GM23338 (cell line): Measurements from ENCODE around the gene TNRC18. TPM values are rescaled to one million over a fixed set of nuclear protein-coding genes. Genes with fewer than 3 reads are reported as not detected.

Experiments
- ATAC-seq: fragments of 200-7000 bp; cut with Tn5 transposase; 3 replicates; pipeline ENCODE4 v1.9.1; 2020
- DNase-seq: peaks from one replicate; pipeline ENCODE4 v3.0.0-alpha.2; 2015; ENCODE audit warnings: low spot score
- H2AFZ ChIP-seq: fragments of 200-600 bp; sonication (generic); 2 replicates; pipeline ENCODE4 v1.8.0; 2016; ENCODE audit warnings: antibody characterized with exemption, mild to moderate bottlenecking, moderate library complexity
- H3F3A ChIP-seq: fragments of 200-600 bp; sonication (generic); replicated peaks from 2 replicates; pipeline ENCODE4 v1.8.0; 2017; ENCODE audit warnings: antibody characterized with exemption, mixed run types, low read depth
- H3K27ac ChIP-seq: fragments of 200-600 bp; sonication (generic); 2 replicates; pipeline ENCODE4 v1.6.1; 2016; ENCODE audit warnings: low read depth
- H3K27me3 ChIP-seq: fragments of 200-600 bp; sonication (generic); 2 replicates; pipeline ENCODE4 v1.8.0; 2016; ENCODE audit warnings: mild to moderate bottlenecking, mixed run types, moderate library complexity; ENCODE audit not compliant: insufficient read depth
- H3K36me3 ChIP-seq: fragments of 200-600 bp; sonication (generic); 2 replicates; pipeline ENCODE4 v1.8.0; 2016; ENCODE audit warnings: mild to moderate bottlenecking; ENCODE audit not compliant: insufficient read depth
- H3K4me1 ChIP-seq: fragments of 200-600 bp; sonication (generic); 2 replicates; pipeline ENCODE4 v1.8.0; 2016; ENCODE audit warnings: mild to moderate bottlenecking, moderate library complexity; ENCODE audit not compliant: insufficient read depth
- H3K4me2 ChIP-seq: fragments of 200-600 bp; sonication (generic); 2 replicates; pipeline ENCODE4 v1.7.1; 2017; ENCODE audit warnings: mixed run types
- H3K4me3 ChIP-seq: fragments of 200-600 bp; sonication (generic); 2 replicates; pipeline ENCODE4 v1.6.1; 2016; ENCODE audit warnings: mixed run types
- H3K79me2 ChIP-seq: fragments of 200-600 bp; sonication (generic); replicated peaks from 2 replicates; pipeline ENCODE4 v1.8.0; 2017; ENCODE audit warnings: mild to moderate bottlenecking; ENCODE audit not compliant: insufficient read depth
- H3K9me2 ChIP-seq: fragments of 200-600 bp; sonication (generic); 2 replicates; pipeline ENCODE4 v1.8.0; 2017; ENCODE audit not compliant: insufficient read depth
- H4K20me1 ChIP-seq: fragments of 200-600 bp; sonication (generic); replicated peaks from 2 replicates; pipeline ENCODE4 v1.8.0; 2017; ENCODE audit warnings: mild to moderate bottlenecking; ENCODE audit not compliant: insufficient read depth
- H3K27ac Mint-ChIP-seq: 2 replicates; pipeline ENCODE4 v1.8.0; 2020; ENCODE audit warnings: inconsistent platforms, mild to moderate bottlenecking, moderate library complexity, mixed read lengths
- H3K27me3 Mint-ChIP-seq: 3 replicates; pipeline ENCODE4 v1.8.0; 2022; ENCODE audit warnings: low read depth, mild to moderate bottlenecking, moderate library complexity, mixed read lengths, inconsistent platforms; ENCODE audit not compliant: insufficient read depth, poor library complexity
- H3K36me3 Mint-ChIP-seq: 3 replicates; pipeline ENCODE4 v1.8.0; 2021; ENCODE audit warnings: low read depth, mild to moderate bottlenecking, inconsistent platforms, moderate library complexity, mixed read lengths
- H3K4me1 Mint-ChIP-seq: 3 replicates; pipeline ENCODE4 v1.8.0; 2020; ENCODE audit warnings: mild to moderate bottlenecking, inconsistent platforms, mixed read lengths
- H3K4me3 Mint-ChIP-seq: 3 replicates; pipeline ENCODE4 v1.8.0; 2021; ENCODE audit warnings: moderate library complexity, mild to moderate bottlenecking, inconsistent platforms, mixed read lengths
- H3K9me3 Mint-ChIP-seq: 3 replicates; pipeline ENCODE4 v1.8.0; 2020; ENCODE audit warnings: moderate library complexity, mild to moderate bottlenecking, inconsistent platforms, mixed read lengths
- CREB1 ChIP-seq: fragments of 250-450 bp; sonication (Bioruptor Pico); IDR thresholded peaks from 2 replicates; pipeline ENCODE4 v1.5.0; 2020; ENCODE audit warnings: low read depth, mild to moderate bottlenecking, moderate library complexity
- EZH2 ChIP-seq: fragments of 200-600 bp; sonication (generic); IDR thresholded peaks from one replicate; pipeline ENCODE4 v1.8.0; 2017; ENCODE audit warnings: antibody characterized with exemption, mild to moderate bottlenecking, low read depth; ENCODE audit not compliant: unreplicated experiment
- EZH2phosphoT487 ChIP-seq: fragments of 200-600 bp; sonication (generic); IDR thresholded peaks from one replicate; pipeline ENCODE4 v1.8.1; 2018; ENCODE audit warnings: antibody characterized with exemption; ENCODE audit not compliant: unreplicated experiment
- JUNB ChIP-seq: IDR thresholded peaks from one replicate; pipeline ENCODE4 v1.6.1; 2016; ENCODE audit warnings: antibody characterized with exemption; ENCODE audit not compliant: unreplicated experiment
- NANOG ChIP-seq: IDR thresholded peaks from 2 replicates; pipeline ENCODE4 v1.6.1; 2016; ENCODE audit warnings: antibody characterized with exemption, borderline replicate concordance
- STAT1 ChIP-seq: IDR thresholded peaks from one replicate; pipeline ENCODE4 v1.6.1; 2016; ENCODE audit warnings: antibody characterized with exemption; ENCODE audit not compliant: unreplicated experiment
- ZNF114 ChIP-seq: fragments of 250-450 bp; sonication (Bioruptor Pico); IDR thresholded peaks from 2 replicates; pipeline ENCODE4 v1.5.0; 2020; ENCODE audit warnings: mild to moderate bottlenecking, moderate library complexity
- ZNF331 ChIP-seq: fragments of 250-450 bp; sonication (Bioruptor Pico); IDR thresholded peaks from 2 replicates; pipeline ENCODE4 v1.5.0; 2020; ENCODE audit warnings: low read depth, mild to moderate bottlenecking, moderate library complexity
- polyA plus RNA-seq: library from polyadenylated mRNA; unstranded; fragments of >200 nt; fragmentation: Nextera tagmentation; extraction: Ambion mirVana; gene quantifications from 2 replicates; pipeline ENCODE4 v1.2.1, GENCODE V29; 2016
- total RNA-seq: library from RNA; depleted of rRNA; stranded (reverse); fragments of >200 nt; shearing (Covaris generic); gene quantifications from 2 replicates; pipeline ENCODE4 v1.2.3, GENCODE V29; 2014
- TF ChIP-seq, protein P1 (sequence below): IDR thresholded peaks from 2 replicates; pipeline ENCODE4 v1.6.1; 2016; ENCODE audit warnings: antibody characterized with exemption
- TF ChIP-seq, protein P2 (sequence below): IDR thresholded peaks from one replicate; pipeline ENCODE4 v1.6.1; 2018; ENCODE audit warnings: antibody characterized with exemption; ENCODE audit not compliant: unreplicated experiment
- TF ChIP-seq, protein P3 (sequence below), 2 experiments: fragments of 200-600 bp in 1 of 2; sonication (generic) in 1 of 2; conservative IDR thresholded peaks; 2 replicates each; pipeline versions ENCODE4 v1.5.1 to v1.6.1; 2016 to 2017; ENCODE audit warnings: antibody characterized with exemption in 2 of 2, low read depth in 2 of 2, mild to moderate bottlenecking in 2 of 2, moderate library complexity in 1 of 2

The TNRC18 gene
- total and polyA plus RNA-seq, 2 experiments from 2014 or later, result 2.1 to 17.5 TPM

DNA sequence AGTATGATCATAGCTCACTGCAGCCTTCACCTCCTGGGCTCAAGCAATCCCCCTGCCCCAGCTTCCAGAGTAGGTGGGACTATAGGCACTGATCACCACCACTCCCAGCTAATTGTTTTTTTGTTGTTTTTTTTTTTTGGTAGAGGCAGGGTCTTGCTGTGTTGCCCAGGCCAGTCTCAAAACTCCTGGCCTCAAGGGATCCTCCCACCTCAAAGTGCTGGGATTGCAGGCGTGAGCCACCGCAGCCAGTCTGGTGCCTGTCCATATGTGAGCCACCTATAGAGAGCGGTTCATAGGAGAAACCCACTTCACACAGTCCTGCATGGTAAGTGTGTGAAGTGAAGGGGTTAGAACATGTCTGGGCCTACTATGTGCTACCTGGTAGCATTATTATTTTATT lies 93.3 kb downstream of the TNRC18 start:
- Histone ChIP-seq H3K9me2 (no peaks in the 10 kb centered on the region), H3K27ac (no peak overlapping the region), H3K4me3 (no peak overlapping the region), H3K4me2 (no peak overlapping the region), H3F3A (no peaks in the 10 kb centered on the region), H3K4me1 (no peaks in the 10 kb centered on the region), H3K79me2 (no peaks in the 10 kb centered on the region), H2AFZ (no peak overlapping the region), H4K20me1 (no peaks in the 10 kb centered on the region), H3K27me3 (no peaks in the 10 kb centered on the region), H3K36me3 (no peaks in the 10 kb centered on the region)
- DNase-seq, result no peak
- H3K27ac Mint-ChIP-seq, result no peak overlapping the region
- no peaks in the 10 kb centered on the region for H3K9me3 Mint-ChIP-seq
- TF ChIP-seq NANOG (no peak), STAT1 (no peak), ZNF331 (CRISPR knock-in tag) (no peak), ZNF114 (no peak), CREB1 (no peak), JUNB (no peak), EZH2 (no peak), EZH2phosphoT487 (no peak)
- TF ChIP-seq, protein P1, sequence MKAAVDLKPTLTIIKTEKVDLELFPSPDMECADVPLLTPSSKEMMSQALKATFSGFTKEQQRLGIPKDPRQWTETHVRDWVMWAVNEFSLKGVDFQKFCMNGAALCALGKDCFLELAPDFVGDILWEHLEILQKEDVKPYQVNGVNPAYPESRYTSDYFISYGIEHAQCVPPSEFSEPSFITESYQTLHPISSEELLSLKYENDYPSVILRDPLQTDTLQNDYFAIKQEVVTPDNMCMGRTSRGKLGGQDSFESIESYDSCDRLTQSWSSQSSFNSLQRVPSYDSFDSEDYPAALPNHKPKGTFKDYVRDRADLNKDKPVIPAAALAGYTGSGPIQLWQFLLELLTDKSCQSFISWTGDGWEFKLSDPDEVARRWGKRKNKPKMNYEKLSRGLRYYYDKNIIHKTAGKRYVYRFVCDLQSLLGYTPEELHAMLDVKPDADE, result no peak
- TF ChIP-seq, protein P2, sequence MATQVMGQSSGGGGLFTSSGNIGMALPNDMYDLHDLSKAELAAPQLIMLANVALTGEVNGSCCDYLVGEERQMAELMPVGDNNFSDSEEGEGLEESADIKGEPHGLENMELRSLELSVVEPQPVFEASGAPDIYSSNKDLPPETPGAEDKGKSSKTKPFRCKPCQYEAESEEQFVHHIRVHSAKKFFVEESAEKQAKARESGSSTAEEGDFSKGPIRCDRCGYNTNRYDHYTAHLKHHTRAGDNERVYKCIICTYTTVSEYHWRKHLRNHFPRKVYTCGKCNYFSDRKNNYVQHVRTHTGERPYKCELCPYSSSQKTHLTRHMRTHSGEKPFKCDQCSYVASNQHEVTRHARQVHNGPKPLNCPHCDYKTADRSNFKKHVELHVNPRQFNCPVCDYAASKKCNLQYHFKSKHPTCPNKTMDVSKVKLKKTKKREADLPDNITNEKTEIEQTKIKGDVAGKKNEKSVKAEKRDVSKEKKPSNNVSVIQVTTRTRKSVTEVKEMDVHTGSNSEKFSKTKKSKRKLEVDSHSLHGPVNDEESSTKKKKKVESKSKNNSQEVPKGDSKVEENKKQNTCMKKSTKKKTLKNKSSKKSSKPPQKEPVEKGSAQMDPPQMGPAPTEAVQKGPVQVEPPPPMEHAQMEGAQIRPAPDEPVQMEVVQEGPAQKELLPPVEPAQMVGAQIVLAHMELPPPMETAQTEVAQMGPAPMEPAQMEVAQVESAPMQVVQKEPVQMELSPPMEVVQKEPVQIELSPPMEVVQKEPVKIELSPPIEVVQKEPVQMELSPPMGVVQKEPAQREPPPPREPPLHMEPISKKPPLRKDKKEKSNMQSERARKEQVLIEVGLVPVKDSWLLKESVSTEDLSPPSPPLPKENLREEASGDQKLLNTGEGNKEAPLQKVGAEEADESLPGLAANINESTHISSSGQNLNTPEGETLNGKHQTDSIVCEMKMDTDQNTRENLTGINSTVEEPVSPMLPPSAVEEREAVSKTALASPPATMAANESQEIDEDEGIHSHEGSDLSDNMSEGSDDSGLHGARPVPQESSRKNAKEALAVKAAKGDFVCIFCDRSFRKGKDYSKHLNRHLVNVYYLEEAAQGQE, result no peak
- peaks cover 6% of the 10 kb centered on the region; the same call in 2 of the 3 replicates for H3K4me1 Mint-ChIP-seq
- H3K4me3 Mint-ChIP-seq, result no peak overlapping the region
- H3K27me3 Mint-ChIP-seq, result peaks cover 2% of the 10 kb centered on the region
- H3K36me3 Mint-ChIP-seq, result no peaks in the 10 kb centered on the region
- ATAC-seq, result no peak

DNA sequence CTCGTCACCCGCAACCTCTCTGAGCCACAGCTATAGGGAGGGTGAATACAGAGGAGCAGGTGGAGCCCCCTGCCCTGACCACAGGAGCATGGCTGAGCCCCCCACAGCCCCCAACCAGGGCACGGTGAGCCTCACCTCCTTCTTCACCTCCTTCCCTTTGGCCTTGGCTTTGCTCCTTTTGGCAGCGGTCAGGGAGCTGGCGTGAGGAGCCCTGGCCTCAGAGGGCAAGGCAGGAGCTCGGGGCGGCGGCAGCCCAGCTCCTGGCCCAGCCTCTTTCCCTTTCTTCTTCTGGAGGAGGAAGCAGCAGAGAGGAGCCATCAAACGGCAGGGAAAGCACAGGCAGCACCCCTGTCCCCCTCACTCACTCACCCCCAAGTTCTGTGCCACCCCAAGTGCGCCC lies 98.7 kb downstream of the TNRC18 start:
- Mint-ChIP-seq H3K36me3 (0 out of 3 replicates have a peak, but pooled peaks cover under 1% of the 10 kb centered on the region), H3K9me3 (no peaks in the 10 kb centered on the region), H3K27me3 (peaks cover 6% of the 10 kb centered on the region), H3K27ac (no peak overlapping the region), H3K4me1 (peaks cover 3% of the 10 kb centered on the region; the same call in 2 of the 3 replicates), H3K4me3 (no peak overlapping the region)
- Histone ChIP-seq H3K9me2 (no peaks in the 10 kb centered on the region), H3K4me1 (no peaks in the 10 kb centered on the region), H2AFZ (no peak overlapping the region), H4K20me1 (no peaks in the 10 kb centered on the region), H3K79me2 (no peaks in the 10 kb centered on the region), H3F3A (no peaks in the 10 kb centered on the region), H3K4me2 (no peak overlapping the region), H3K27ac (no peak overlapping the region), H3K36me3 (no peaks in the 10 kb centered on the region), H3K27me3 (no peaks in the 10 kb centered on the region), H3K4me3 (no peak overlapping the region)
- ATAC-seq (no peak), DNase-seq (no peak)
- TF ChIP-seq EZH2phosphoT487, result no peak
- TF ChIP-seq, protein P3, sequence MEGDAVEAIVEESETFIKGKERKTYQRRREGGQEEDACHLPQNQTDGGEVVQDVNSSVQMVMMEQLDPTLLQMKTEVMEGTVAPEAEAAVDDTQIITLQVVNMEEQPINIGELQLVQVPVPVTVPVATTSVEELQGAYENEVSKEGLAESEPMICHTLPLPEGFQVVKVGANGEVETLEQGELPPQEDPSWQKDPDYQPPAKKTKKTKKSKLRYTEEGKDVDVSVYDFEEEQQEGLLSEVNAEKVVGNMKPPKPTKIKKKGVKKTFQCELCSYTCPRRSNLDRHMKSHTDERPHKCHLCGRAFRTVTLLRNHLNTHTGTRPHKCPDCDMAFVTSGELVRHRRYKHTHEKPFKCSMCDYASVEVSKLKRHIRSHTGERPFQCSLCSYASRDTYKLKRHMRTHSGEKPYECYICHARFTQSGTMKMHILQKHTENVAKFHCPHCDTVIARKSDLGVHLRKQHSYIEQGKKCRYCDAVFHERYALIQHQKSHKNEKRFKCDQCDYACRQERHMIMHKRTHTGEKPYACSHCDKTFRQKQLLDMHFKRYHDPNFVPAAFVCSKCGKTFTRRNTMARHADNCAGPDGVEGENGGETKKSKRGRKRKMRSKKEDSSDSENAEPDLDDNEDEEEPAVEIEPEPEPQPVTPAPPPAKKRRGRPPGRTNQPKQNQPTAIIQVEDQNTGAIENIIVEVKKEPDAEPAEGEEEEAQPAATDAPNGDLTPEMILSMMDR (conservative IDR thresholded peaks at IDR 0.05; ENCODE audit: low read depth in 2 of 2), result no peak
